GM19240 (cell line): Measurements from ENCODE around the gene SRSF8.

ENCODE experiments used
- DNase-seq: peaks from one replicate; pipeline ENCODE4 v3.0.0; 2011; ENCODE audit warnings: low spot score; ENCODE audit not compliant: insufficient read length

The SRSF8 gene

DNA sequence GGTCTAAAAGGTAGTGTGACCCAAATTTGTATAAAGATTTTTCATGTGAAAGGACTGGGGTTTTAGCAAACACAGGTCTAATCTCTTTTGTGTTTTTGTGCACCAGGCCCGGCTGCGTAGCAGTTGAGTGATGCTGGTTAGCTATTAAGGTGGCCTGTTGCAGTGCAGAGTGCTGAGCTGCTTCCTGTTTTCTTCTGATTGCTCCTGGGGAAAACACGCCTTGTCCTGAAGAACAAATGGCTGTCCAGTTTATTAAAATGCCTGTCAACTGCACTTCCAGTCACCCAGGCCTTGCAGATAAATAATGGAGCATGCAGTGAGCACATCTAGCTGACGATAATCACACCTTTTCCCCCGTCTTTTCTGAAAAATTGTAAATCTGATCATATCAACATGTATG is 1.8 kb downstream of the SRSF8 start:
- peak; percentile 26 for DNase-seq

DNA sequence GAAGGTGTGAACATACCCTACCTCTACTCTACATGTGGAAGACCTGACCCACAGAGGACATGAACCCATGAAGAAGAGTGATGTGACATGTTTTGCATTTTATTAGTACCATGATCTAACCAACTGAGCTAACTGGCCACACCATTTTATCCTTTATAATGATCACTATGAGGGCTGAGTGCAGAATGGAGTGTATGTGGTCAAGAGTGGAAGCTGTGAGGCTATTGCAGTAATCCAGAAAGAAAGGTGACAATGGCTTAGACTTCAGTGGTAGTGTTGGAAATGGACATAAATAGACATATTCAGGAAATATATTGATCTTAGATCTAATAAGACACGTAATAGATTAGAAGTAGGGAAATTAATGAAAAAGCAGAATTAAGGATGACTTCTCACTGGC is 3.8 kb downstream of the SRSF8 start:
- no peak for DNase-seq

DNA sequence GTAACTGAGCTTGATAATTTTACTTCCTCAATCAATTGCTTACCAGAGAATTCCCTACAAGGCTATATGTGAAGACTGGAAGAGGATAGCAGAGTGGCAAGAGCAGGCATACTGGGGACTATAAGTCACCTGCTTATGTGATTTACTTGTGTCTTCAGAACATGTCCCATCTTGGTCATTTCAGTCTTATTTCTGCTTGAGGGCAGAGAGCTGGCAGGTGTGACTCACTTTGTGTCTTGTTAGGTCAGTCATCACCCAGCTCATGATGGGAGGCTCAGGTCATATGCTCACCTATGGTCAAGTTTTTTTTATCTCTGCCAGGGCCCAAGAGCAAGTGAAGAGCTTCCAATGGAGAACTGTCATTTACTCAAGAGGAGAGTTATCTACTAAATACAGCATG is 6.2 kb downstream of the SRSF8 start:
- DNase-seq = no peak

DNA sequence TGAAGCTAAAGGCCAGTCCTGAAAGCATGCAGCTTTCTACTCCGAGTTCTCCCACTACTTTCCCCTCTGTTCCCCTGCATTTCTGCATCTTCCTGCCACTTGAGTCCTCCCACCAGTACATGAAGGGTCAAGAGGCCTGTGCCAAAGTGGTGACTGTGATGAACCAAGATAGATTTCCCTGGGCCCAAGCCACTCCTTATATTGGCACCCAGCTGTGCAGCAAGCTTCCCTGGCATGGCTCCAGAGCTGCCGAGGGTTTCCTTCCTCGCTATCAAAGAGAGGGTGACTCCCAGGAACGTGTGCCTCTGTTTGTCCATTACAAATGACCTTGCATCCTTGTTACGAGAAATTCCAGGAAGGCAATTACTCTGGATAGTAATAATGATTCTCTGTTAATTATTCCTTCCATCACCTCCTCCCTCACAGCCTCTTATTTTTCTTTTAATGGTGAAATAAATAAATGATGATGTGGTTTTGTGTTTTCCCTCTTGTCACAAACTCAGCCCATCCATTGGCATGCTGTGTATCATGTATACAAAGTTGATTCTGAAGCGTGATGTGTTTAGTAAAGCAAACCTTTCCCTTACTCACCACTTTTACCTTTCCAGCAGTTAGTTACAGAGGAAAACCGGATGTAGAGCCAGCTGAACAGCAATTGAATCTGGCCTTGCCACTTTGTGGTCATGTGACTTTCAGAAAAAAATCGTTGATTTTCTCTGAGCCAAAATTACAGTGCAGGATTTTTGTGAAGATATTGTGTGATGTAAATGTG is 8.3 kb downstream of the SRSF8 start:
- DNase-seq = no peak

DNA sequence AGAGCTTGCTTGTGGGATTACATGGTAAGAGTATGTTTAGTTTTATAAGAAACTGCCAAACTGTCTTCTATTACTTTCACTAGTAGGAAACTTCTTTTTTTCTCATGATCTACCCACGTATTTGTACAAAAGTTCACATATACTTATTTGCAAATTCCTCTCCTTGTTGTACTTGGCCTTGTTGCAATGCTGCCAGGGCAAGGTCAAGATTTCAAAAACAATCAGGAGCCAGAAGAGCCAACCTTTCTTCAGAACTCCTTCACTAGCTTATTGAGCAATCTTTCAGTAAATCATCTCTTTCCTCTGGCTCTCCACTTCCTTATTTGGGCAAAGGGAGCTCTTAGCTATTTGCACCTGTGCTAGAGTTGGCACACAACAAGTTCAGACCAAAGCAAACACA is 9.7 kb downstream of the SRSF8 start:
- no peak for DNase-seq

DNA sequence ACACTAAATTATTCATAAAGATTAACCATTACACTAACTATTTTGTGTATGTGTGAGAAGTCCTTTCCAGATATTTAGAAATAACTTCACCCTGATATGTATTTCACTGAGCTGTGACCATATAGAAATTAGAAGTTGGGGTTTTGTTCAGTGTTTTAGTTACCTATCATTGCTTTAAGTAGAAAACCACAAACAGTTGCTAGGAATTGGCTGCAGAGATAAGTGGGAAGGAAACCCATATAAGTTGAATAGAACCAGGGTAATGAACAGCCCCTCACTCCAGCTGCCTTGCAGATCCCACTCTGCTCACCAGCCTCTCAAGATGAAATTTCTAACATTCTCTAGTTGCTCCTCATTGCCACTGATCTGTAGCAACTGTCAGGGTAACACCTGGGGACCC is 10.3 kb downstream of the SRSF8 start:
- no peak for DNase-seq

DNA sequence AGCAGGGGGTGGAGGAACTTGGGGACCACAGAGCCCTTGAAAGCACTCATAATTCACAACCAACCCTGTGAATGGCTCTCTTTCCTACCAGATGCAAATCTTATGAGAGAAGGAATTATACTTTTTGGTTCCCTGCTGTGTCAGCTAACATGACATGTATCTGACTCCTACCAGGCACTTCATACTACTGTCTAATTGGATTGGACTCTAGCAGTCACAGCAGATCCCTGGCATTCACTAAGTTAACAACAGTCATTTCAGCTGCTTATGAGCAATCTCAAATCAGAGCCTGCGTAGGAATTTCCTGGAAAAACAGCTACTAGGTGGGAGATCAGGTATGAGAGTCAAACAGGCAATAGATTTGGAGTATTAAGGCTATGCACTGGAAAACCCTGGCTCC is 11.8 kb downstream of the SRSF8 start:
- no peak for DNase-seq

DNA sequence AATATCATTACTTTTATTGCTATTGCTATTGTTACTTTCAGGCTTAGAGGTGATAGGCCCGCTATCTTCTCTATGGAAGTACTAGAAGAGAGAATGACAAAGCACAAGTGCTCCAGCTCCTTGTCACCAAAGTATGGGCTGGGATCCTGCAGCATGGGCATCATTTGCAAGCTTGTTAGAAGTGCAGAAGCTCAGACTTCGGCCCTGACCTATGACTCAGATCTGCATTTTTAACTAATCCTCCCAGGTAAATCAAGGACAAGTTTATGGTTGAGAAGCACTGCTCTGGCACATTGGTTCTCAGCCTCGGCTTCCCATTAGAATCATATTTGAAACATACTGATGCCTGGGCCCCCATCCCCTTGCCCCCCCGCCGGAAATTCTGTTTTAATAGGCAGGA is 14.3 kb downstream of the SRSF8 start:
- DNase-seq = no peak

DNA sequence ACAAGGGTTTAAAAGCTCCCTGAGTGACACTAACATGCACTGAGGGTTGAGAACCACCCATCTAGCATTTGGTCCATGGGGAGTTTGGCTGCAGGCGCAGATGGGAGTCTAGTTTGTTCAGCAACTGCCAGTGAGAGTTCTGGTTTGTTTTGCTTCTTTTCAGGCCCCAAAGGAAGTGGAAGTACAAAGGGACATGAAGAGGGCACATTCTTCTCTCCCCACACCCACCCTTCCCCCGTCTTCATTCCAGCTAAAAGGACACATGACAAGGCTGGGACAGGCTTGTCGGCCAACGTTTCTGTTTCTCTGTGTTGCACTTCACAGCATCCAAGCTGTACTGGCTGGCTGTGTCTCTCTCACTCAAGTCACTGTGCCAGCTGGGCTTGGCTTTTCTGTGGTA is 14.7 kb downstream of the SRSF8 start:
- no peak for DNase-seq

DNA sequence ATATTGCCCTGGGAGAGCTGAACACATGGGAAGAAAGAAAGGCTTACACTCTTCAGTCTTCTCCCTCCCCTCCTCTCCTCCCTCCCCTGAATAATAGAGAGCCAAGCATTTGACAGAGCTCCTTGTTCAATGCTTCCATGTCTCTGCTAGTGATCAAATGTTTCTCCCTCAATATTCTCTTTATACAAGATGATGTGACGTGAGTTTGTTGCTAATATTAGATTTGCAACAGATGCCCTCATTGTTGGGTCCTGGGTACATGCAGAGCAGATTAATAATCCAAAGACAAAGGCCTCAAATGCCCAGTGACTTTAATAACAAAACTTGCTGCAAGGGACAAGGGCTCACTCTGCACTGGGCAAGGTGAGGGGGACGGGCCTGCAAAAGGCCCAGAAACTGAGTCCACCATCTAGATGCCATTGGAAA is 15.9 kb downstream of the SRSF8 start:
- DNase-seq = no peak

DNA sequence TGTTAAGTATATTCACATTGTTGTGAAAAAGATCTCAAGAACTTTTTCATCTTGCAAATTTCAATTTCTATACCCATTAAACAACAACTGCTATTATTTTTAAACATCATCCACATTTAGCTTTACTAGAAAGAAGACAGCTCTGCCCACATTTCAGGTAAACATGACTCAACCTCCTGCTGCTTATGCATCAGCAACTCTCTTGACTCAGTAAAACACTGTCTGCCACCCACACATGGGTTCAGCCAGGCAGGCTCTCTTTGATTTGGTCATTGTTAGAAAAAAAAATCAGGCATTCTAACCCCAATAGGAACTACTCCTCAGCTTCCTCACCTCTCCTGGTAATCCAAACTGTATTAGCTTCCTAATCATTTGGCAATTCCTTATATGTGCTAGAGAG is 17.8 kb downstream of the SRSF8 start:
- DNase-seq = no peak

DNA sequence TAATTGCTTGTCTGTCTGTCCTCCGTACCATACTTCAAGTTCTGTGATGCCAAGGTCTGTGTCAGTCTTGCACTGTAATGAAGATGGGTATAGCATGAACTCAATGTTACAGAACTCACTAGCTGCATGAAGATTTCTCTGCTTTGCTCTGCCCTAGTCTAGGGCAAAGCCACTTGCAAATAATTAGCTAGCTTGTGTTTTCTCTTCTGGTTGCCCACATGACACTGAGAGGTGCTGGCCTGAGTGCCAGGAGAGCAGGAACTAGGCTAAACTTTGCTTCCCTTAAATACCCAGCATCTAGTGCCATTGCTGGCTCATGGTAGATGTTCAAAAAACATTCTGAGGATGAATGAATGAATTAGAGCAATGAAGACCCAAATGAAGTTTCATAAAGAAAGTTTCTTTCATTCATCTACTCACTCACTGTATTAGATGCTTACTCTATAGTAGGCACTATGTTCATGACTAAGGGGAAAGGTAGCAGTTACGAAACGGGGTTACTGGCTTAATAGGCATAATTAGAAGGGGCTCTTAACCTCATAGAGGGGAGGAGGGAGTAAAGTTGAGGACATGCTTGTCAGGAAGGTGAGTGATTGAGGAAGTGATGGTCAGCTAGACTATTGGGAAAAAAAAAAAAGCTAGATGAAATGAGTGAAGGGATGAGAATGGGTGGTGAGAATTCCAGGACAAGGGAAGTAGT is 18.5 kb downstream of the SRSF8 start:
- DNase-seq = no peak

DNA sequence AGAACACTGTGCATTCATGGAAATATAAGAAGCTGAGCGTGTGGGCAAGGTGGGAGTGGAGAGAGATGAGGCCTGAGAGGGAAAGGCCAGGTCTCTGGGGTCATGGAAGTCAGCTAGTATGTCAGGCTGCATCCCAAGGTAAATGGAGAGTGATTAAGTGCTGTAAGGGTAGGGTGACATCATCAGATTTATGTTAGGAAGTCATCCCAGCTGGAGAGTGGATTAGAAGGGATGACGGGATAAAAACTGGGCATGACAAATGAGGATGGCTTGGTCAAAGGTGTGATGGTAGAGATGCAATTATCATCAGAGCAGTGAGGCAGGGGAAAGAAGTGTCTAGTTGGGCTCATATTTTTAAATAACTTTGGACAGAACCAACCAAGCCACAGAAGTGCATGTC is 19.4 kb downstream of the SRSF8 start:
- no peak for DNase-seq

DNA sequence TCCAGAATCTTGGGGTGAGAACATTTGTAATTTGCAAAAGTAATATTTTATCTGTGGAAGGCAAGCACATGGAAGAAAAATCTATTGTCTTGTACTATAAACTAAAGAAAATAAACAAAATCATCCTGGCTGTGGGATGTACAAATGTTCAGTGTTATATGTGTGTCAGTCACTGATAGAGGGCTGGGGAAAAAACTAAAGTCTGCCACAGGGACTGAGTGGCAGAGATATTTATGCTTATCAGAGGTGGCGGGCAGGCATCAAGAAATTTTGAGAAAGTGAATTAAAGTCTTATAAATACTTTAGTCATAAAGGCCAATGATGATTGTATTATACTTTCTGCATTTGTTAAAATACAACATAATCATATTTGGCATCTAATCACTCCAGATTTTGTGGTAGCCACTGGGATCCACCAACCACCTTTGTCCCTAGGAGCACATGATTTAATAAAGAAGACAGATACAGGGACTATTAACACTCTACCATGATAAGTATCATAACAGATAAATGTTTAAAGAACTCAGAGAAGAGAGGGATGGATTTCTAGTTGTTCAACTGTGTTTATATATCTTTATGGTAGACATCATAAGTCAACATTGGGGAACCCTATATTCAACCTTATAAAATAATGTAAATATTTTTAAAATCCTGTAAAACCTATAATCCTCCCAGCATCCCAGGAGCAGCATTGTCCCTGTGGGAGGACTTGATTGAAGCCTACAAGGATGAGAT is 20.3 kb downstream of the SRSF8 start:
- no peak for DNase-seq

DNA sequence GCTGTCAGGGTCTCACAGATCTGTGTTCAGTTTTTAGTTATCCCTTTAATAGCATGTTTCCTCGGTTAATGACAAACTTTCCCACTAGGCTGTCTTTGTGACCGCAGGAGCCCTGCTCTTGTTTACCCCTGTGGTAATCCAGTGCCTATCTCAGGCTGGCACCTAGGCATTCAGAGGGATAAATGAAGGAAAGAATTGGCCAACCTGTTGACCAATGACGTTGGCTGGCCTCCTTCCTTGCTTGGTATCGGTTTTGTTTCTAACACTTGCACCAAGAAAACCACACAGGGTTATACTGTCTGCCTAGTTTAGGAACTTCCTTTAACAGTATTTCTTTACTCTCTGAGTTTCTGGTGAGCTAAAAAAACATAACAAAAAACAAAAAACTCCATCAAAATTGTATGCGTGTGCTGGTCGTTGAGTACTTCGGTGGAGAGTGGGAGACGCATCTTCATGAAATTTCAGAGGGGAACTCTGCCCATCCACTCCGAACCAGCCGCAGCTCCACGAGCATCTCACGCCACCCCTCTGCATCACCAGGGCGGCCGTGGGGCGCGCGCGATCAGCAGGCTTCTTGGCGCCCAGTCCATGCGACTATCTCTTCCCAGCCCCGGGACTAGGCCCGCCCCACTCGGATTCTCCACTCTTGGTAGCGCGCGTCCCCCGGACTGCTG is 22.4 kb downstream of the SRSF8 start:
- DNase-seq = no peak

DNA sequence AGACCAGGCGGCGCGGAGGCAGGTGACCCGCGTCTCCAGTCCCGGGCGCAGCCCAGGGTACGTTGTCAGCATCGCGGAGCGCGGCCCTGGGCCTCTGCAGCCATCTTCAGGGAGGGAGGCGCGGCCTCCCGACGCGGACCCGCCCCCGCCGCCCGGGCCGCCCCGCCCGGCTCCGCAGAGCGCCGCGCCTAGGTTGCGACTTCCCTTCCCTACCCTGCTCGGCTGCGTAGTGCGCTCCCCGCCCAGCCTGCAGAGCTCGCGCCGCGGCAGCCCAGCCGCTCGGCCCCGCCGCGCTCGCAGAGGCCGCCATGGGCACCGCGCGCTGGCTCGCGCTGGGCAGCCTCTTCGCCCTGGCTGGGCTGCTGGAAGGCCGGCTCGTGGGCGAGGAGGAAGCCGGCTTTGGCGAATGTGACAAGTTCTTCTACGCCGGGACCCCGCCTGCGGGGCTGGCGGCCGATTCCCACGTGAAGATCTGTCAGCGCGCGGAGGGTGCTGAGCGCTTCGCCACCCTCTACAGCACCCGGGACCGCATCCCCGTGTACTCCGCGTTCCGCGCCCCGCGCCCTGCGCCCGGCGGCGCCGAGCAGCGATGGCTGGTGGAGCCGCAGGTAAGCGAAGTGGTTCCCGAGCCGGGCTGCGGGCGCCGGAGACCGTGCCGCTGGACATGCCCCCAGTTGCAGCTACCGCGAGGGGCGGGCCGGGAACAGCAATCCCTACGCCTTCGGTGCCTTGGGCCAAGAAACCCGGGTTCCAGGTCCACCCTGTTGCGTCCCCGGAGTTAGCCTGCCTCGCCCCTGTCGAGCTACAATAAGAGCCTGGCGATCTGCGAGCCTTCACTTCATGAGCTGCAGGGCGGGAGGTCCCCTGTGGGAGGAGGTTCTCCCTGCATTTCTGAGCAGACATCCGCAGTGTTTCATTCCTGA is 23.2 kb downstream of the SRSF8 start, which contains the start of gene ENDOD1:
TSS of gene ENDOD1 (plus strand) at position 227 of the 923 bp plus-strand sequence. CDS start at position 309, 82 bp downstream.
- peak; percentile 40 for DNase-seq

DNA sequence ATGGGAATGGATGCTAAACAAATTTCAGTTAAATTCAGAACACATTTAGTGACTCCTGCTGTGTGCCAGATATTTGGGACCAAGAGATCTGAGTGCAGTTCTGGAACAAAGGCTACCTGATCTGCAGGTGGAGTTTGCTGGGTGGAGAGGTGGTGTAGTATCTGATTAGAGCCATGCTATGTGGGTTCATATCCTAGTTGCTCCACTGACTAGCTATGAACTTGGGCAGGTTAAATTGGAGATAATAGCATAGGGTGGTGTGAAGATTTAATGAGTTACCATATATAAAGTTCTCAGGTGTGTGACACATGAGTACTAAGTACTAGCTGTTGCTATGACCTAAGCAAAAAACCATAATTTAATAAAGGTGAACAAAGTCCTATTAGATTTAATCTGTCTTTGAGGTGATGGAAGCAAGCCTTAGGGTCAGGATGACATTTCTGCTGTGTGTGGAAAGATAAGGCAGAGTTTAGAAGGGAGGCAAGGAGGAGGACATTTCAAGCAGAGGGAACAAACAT is 25.0 kb downstream of the SRSF8 start:
- DNase-seq = no peak

DNA sequence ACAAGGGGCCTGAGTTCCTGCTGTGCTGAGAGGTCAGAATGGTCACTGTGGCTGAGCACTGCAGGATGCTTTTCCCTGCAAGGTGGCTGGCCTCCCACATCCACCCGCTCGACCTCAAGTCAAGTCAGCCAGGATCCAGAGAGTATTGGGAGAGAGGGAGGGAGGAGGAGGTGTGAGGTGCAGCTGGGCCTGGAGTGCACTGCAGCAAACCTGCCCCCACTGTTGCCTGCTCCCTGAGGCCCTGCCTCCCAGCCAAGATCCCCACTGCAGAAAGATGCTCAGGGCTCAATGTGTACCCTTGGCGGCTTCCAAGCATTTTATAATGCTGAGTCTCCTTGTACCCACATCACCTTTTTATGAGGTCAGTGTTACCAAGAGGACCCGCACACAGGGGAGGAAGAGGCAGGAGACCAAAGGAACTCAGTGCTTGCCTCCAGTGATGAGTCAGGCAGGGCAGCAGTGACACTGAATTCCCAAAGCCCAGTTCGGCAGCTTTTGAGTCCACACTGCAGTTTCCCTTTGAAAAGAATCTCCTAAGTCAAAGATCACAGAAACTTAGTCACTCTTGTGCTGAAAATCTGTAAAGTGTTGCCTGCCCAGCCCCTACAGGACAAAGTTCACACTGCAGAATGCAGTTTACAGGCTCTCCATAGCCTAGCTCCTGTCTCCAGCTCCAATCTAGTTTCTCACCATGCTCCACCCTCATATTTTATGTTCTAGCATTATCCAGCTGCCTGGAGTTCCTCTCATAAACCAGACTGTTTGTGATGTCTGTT is 26.0 kb downstream of the SRSF8 start:
- no peak for DNase-seq

DNA sequence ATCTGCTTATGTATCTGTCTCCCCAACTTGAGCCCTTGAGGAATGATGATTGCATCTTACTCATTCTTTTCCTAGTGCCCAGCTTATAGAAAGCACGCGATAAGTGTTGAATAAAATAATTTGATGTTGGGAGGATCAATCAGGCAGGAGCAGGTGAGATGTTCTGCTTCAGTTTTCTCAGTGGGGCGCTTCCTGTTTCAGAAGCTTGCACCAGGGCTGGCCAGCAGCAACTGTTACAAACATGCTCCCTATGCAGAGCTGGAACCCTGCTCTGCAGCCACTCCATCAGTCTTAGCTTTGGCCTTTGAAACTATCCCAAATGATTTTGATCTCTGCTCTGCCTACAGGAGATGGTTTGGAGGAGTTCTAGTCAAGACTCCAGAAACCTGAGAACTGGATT is 26.8 kb downstream of the SRSF8 start:
- DNase-seq = no peak
